Measurements from ENCODE around the gene TEF. TPM values are rescaled to one million over a fixed set of nuclear protein-coding genes. Genes with fewer than 3 reads are reported as not detected.

TEF gene
- total and polyA plus RNA-seq, 2 experiments from 2014 or later, result 2.3 to 7.2 TPM

DNA sequence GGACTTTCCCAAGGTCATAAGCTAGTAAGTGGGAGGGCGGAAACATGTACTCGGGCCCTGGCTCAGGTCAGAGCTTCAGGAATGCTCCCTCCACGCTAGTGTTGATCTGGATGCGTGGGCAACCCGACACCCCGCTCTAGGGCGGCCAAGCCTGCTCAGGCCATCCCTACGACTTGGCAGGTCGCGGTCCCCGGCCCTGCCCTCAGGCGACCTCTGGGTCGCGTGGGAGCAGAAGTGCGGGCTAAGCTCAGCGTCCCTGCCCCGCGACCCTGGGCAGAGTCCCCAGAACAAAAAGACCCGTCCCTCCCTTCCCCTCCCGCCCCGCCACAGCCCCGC, 781 bp upstream of the TEF start:
- H3K27me3 Mint-ChIP-seq (ENCODE audit: insufficient read depth, low read depth, poor library complexity), result peaks cover 19% of the 10 kb centered on the region
- Histone ChIP-seq H3K27me3 (ENCODE audit: insufficient read depth) (no peaks in the 10 kb centered on the region), H3F3A (replicated peaks; ENCODE audit: low read depth) (peaks cover 18% of the 10 kb centered on the region), H2AFZ (peak overlapping the region; percentile 2), H3K4me2 (peak overlapping the region; percentile 71), H3K9me2 (ENCODE audit: insufficient read depth) (no peaks in the 10 kb centered on the region), H4K20me1 (replicated peaks; ENCODE audit: insufficient read depth) (no peaks in the 10 kb centered on the region), H3K36me3 (ENCODE audit: insufficient read depth) (no peaks in the 10 kb centered on the region), H3K4me1 (ENCODE audit: insufficient read depth) (peaks cover 27% of the 10 kb centered on the region), H3K79me2 (replicated peaks; ENCODE audit: insufficient read depth) (0 out of 2 replicates have a peak, but pooled peaks cover 3% of the 10 kb centered on the region), H3K4me3 (peak overlapping the region; percentile 85), H3K27ac (ENCODE audit: low read depth) (peak overlapping the region; percentile 85)
- no peaks in the 10 kb centered on the region for H3K36me3 Mint-ChIP-seq (ENCODE audit: low read depth)
- H3K4me1 Mint-ChIP-seq, result peaks cover 23% of the 10 kb centered on the region
- no peak for DNase-seq (ENCODE audit: low spot score)
- H3K27ac Mint-ChIP-seq, result peak overlapping the region; percentile 83
- ATAC-seq, result peak; percentile 31
- TF ChIP-seq, protein P1, sequence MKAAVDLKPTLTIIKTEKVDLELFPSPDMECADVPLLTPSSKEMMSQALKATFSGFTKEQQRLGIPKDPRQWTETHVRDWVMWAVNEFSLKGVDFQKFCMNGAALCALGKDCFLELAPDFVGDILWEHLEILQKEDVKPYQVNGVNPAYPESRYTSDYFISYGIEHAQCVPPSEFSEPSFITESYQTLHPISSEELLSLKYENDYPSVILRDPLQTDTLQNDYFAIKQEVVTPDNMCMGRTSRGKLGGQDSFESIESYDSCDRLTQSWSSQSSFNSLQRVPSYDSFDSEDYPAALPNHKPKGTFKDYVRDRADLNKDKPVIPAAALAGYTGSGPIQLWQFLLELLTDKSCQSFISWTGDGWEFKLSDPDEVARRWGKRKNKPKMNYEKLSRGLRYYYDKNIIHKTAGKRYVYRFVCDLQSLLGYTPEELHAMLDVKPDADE (IDR thresholded peaks at IDR 0.05), result no peak
- TF ChIP-seq, protein P2, sequence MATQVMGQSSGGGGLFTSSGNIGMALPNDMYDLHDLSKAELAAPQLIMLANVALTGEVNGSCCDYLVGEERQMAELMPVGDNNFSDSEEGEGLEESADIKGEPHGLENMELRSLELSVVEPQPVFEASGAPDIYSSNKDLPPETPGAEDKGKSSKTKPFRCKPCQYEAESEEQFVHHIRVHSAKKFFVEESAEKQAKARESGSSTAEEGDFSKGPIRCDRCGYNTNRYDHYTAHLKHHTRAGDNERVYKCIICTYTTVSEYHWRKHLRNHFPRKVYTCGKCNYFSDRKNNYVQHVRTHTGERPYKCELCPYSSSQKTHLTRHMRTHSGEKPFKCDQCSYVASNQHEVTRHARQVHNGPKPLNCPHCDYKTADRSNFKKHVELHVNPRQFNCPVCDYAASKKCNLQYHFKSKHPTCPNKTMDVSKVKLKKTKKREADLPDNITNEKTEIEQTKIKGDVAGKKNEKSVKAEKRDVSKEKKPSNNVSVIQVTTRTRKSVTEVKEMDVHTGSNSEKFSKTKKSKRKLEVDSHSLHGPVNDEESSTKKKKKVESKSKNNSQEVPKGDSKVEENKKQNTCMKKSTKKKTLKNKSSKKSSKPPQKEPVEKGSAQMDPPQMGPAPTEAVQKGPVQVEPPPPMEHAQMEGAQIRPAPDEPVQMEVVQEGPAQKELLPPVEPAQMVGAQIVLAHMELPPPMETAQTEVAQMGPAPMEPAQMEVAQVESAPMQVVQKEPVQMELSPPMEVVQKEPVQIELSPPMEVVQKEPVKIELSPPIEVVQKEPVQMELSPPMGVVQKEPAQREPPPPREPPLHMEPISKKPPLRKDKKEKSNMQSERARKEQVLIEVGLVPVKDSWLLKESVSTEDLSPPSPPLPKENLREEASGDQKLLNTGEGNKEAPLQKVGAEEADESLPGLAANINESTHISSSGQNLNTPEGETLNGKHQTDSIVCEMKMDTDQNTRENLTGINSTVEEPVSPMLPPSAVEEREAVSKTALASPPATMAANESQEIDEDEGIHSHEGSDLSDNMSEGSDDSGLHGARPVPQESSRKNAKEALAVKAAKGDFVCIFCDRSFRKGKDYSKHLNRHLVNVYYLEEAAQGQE (IDR thresholded peaks at IDR 0.05; ENCODE audit: unreplicated experiment), result no peak
- peak; percentile 45 for TF ChIP-seq POLR2AphosphoS5 (IDR thresholded peaks at IDR 0.05; ENCODE audit: low read depth)
- peak overlapping the region; percentile 68 for H3K4me3 Mint-ChIP-seq
- no peaks in the 10 kb centered on the region for H3K9me3 Mint-ChIP-seq

DNA sequence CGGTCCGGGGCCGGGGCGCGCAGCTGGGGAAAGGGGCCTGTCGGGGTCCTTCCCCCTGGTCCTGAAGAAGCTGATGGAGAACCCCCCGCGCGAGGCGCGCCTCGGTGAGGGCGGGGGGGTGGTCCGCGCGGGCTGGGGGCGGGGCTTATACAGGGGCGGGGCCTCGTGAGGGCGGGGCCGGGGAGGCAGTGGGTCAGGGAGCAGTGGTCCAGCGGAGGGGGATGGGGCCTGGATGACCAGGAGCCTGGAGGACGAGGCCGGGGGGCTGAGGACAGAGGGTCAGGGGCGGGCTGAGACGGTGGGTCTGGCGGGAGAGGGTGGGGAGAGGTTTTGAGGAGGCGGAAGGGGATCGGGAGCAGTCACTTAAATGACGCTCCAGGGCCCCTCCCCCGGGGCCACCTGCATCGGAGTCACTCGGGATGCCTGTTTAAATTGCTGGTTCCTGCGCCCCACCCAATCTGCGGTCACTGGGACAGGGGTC, 396 bp downstream of the TEF start:
- ATAC-seq (peak; percentile 41), DNase-seq (ENCODE audit: low spot score) (peak; percentile 73)
- TF ChIP-seq, protein P3, sequence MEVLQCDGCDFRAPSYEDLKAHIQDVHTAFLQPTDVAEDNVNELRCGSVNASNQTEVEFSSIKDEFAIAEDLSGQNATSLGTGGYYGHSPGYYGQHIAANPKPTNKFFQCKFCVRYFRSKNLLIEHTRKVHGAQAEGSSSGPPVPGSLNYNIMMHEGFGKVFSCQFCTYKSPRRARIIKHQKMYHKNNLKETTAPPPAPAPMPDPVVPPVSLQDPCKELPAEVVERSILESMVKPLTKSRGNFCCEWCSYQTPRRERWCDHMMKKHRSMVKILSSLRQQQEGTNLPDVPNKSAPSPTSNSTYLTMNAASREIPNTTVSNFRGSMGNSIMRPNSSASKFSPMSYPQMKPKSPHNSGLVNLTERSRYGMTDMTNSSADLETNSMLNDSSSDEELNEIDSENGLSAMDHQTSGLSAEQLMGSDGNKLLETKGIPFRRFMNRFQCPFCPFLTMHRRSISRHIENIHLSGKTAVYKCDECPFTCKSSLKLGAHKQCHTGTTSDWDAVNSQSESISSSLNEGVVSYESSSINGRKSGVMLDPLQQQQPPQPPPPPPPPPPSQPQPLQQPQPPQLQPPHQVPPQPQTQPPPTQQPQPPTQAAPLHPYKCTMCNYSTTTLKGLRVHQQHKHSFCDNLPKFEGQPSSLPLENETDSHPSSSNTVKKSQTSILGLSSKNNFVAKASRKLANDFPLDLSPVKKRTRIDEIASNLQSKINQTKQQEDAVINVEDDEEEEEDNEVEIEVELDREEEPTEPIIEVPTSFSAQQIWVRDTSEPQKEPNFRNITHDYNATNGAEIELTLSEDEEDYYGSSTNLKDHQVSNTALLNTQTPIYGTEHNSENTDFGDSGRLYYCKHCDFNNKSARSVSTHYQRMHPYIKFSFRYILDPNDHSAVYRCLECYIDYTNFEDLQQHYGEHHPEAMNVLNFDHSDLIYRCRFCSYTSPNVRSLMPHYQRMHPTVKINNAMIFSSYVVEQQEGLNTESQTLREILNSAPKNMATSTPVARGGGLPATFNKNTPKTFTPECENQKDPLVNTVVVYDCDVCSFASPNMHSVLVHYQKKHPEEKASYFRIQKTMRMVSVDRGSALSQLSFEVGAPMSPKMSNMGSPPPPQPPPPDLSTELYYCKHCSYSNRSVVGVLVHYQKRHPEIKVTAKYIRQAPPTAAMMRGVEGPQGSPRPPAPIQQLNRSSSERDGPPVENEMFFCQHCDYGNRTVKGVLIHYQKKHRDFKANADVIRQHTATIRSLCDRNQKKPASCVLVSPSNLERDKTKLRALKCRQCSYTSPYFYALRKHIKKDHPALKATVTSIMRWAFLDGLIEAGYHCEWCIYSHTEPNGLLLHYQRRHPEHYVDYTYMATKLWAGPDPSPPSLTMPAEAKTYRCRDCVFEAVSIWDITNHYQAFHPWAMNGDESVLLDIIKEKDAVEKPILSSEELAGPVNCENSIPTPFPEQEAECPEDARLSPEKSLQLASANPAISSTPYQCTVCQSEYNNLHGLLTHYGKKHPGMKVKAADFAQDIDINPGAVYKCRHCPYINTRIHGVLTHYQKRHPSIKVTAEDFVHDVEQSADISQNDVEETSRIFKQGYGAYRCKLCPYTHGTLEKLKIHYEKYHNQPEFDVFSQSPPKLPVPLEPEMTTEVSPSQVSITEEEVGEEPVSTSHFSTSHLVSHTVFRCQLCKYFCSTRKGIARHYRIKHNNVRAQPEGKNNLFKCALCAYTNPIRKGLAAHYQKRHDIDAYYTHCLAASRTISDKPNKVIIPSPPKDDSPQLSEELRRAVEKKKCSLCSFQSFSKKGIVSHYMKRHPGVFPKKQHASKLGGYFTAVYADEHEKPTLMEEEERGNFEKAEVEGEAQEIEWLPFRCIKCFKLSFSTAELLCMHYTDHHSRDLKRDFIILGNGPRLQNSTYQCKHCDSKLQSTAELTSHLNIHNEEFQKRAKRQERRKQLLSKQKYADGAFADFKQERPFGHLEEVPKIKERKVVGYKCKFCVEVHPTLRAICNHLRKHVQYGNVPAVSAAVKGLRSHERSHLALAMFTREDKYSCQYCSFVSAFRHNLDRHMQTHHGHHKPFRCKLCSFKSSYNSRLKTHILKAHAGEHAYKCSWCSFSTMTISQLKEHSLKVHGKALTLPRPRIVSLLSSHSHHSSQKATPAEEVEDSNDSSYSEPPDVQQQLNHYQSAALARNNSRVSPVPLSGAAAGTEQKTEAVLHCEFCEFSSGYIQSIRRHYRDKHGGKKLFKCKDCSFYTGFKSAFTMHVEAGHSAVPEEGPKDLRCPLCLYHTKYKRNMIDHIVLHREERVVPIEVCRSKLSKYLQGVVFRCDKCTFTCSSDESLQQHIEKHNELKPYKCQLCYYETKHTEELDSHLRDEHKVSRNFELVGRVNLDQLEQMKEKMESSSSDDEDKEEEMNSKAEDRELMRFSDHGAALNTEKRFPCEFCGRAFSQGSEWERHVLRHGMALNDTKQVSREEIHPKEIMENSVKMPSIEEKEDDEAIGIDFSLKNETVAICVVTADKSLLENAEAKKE (CRISPR knock-in tag; IDR thresholded peaks at IDR 0.05), result no peak
- TF ChIP-seq NANOG (IDR thresholded peaks at IDR 0.05; ENCODE audit: borderline replicate concordance), result no peak
- Mint-ChIP-seq H3K27ac (no peak overlapping the region; the same call in 1 of the 2 replicates), H3K4me3 (peak overlapping the region; percentile 83), H3K27me3 (ENCODE audit: insufficient read depth, low read depth, poor library complexity) (peaks cover 19% of the 10 kb centered on the region), H3K9me3 (no peaks in the 10 kb centered on the region), H3K36me3 (ENCODE audit: low read depth) (peaks cover 2% of the 10 kb centered on the region; the same call in 1 of the 3 replicates), H3K4me1 (peaks cover 23% of the 10 kb centered on the region)
- H3K79me2 ChIP-seq (replicated peaks; ENCODE audit: insufficient read depth), result 0 out of 2 replicates have a peak, but pooled peaks cover 3% of the 10 kb centered on the region
- no peaks in the 10 kb centered on the region for H3K27me3 ChIP-seq (ENCODE audit: insufficient read depth)
- peaks cover 27% of the 10 kb centered on the region for H3K4me1 ChIP-seq (ENCODE audit: insufficient read depth)
- H3K36me3 ChIP-seq (ENCODE audit: insufficient read depth), result no peaks in the 10 kb centered on the region
- H3F3A ChIP-seq (replicated peaks; ENCODE audit: low read depth), result peaks cover 18% of the 10 kb centered on the region
- H3K4me2 ChIP-seq, result peak overlapping the region; percentile 93
- H3K27ac ChIP-seq (ENCODE audit: low read depth), result 0 out of 2 replicates have a peak overlapping the region, but pooled peaks have one; percentile 79
- H3K9me2 ChIP-seq (ENCODE audit: insufficient read depth), result no peaks in the 10 kb centered on the region
- peak overlapping the region; percentile 87; the same call in 1 of the 2 replicates for H2AFZ ChIP-seq
- peak overlapping the region; percentile 85 for H3K4me3 ChIP-seq
- H4K20me1 ChIP-seq (replicated peaks; ENCODE audit: insufficient read depth), result no peaks in the 10 kb centered on the region
